Mucosa of rectum (tissue), 2 donors: Measurements from ENCODE around the gene APH1B.

ENCODE experiments used
- H3K27ac ChIP-seq, 2 donors: one replicate each; pipeline ENCODE4 v1.7.0; 2013; ENCODE audit warnings: inconsistent platforms in 2 of 2, low read depth in 2 of 2, low read length in 2 of 2
- H3K27me3 ChIP-seq, 2 donors: one replicate each; pipeline ENCODE4 v1.7.0; 2013; ENCODE audit warnings: low read length in 2 of 2; ENCODE audit not compliant: control insufficient read depth in 2 of 2, insufficient read depth in 2 of 2
- H3K36me3 ChIP-seq, 2 donors: one replicate each; pipeline ENCODE4 v1.7.0; 2013; ENCODE audit warnings: low read length in 2 of 2; ENCODE audit not compliant: control insufficient read depth in 2 of 2, insufficient read depth in 2 of 2
- H3K4me1 ChIP-seq, 2 donors: one replicate each; pipeline ENCODE4 v1.7.0; 2013; ENCODE audit warnings: low read length in 2 of 2, mild to moderate bottlenecking in 1 of 2; ENCODE audit not compliant: control insufficient read depth in 2 of 2, insufficient read depth in 2 of 2
- H3K4me3 ChIP-seq, 2 donors: one replicate each; pipeline ENCODE4 v1.7.0; 2013; ENCODE audit warnings: low read length in 2 of 2
- H3K9ac ChIP-seq, 2 donors: one replicate each; pipeline ENCODE4 v1.7.0; 2013; ENCODE audit warnings: low read length in 2 of 2, low read depth in 1 of 2, mild to moderate bottlenecking in 1 of 2
- H3K9me3 ChIP-seq, 2 donors: one replicate each; pipeline ENCODE4 v1.7.0; 2013; ENCODE audit warnings: low read length in 2 of 2; ENCODE audit not compliant: control insufficient read depth in 2 of 2
- donor health status: healthy.
- donor health status: Normal muscosa, but diverticular disease.

Gene APH1B

DNA sequence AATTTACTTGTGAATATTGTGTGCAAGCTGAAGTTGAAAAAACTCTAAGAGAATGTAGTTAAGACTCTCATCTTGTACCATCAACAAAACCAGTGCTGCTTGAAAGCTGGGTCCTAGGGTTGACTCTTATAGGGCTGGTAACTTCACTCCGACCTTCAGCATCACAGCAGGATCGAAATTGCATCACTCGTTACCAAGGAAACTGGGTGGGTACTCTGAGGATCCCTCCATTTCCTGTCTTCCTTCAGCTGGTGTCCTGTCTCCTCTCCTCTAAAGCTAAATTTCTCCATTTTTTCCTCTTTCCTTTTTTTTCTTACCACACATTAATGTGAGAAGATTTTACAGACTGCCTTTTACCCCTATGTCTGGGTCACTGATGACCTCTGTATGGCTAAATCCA, 3.0 kb upstream of the APH1B start:
- Histone ChIP-seq H3K4me3 (no peak overlapping the region), H3K27me3 (no peaks in the 10 kb centered on the region), H3K9ac (no peak overlapping the region), H3K9me3 (no peaks in the 10 kb centered on the region), H3K4me1 (peaks cover 8 to 9% of the 10 kb centered on the region in 2 donors), H3K27ac (no peak overlapping the region), H3K36me3 (peaks cover 0 to 3% of the 10 kb centered on the region in 2 donors)

- H3K9ac ChIP-seq: peak overlapping the region; percentile 80 to 85
- peak overlapping the region; percentile 62 to 71 for H3K27ac ChIP-seq
- no peaks in the 10 kb centered on the region for H3K27me3 ChIP-seq
Observed at GRCh38 chr15:63276342-63277037, 915 bp upstream of the APH1B start.

GRCh38 chr15:63277893-63278456, 570 bp downstream of the APH1B start:
- Histone ChIP-seq H3K36me3 (no peaks in the 10 kb centered on the region), H3K4me1 (peaks cover 8 to 9% of the 10 kb centered on the region in 2 donors), H3K27me3 (no peaks in the 10 kb centered on the region), H3K9me3 (no peaks in the 10 kb centered on the region), H3K27ac (peak overlapping the region; percentile 66 to 68), H3K4me3 (peak overlapping the region; percentile 67 to 79), H3K9ac (peak overlapping the region; percentile 65 to 83)

More at GRCh38 chr15:63276342-63277037, 915 bp upstream of the APH1B start:
- H3K4me1 ChIP-seq: peaks cover 8 to 9% of the 10 kb centered on the region in 2 donors
- peak overlapping the region; percentile 69 to 86 for H3K4me3 ChIP-seq
- no peaks in the 10 kb centered on the region for H3K9me3 ChIP-seq
- no peaks in the 10 kb centered on the region for H3K36me3 ChIP-seq

DNA sequence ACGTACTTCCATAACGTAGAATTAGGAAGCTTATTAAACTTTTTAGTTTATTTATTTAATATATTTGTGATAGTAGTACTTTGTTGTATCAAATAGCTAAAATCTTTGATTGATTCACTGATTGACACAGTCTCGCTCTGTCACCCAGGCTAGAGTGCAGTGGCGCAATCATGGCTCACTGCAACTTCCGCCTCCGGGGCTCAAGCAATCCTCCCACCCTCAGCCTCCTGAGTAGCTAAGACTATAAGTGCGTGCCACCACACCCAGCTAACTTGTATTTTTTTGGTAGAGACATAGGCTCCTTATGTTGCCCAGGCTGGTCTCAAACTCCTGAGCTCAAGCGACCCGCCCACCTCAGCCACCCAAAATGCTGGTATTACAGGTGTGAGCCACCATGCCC, 5.7 kb downstream of the APH1B start:
- Histone ChIP-seq H3K27ac (no peak overlapping the region), H3K36me3 (no peaks in the 10 kb centered on the region)

DNA sequence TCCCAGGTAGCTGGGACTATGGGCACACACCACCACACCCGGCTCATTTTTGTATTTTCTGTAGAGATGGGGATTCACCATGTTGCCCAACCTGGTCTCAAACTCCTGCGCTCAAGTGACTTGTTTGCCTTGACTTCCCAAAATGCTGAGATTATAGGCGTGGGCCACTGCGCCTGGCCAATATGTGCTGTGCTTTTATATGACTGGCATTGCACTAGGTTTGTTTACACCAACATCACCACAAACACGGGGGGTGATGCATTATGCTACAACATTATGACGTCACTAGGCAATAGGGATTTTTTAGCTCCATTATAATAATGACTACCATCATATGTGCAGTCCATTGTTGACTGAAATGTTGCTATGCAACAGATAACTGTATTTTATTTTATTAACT, 6.9 kb downstream of the APH1B start:
- Histone ChIP-seq H3K27ac (no peak overlapping the region), H3K27me3 (no peaks in the 10 kb centered on the region), H3K9me3 (no peaks in the 10 kb centered on the region), H3K4me1 (no peaks in the 10 kb centered on the region), H3K36me3 (no peaks in the 10 kb centered on the region), H3K9ac (no peak overlapping the region), H3K4me3 (no peak overlapping the region)

More for the DNA sequence above, 5.7 kb downstream of the APH1B start:
- Histone ChIP-seq H3K9me3 (no peaks in the 10 kb centered on the region), H3K4me1 (peaks cover 1 to 3% of the 10 kb centered on the region in 2 donors), H3K4me3 (no peak overlapping the region), H3K9ac (no peak overlapping the region), H3K27me3 (no peaks in the 10 kb centered on the region)

DNA sequence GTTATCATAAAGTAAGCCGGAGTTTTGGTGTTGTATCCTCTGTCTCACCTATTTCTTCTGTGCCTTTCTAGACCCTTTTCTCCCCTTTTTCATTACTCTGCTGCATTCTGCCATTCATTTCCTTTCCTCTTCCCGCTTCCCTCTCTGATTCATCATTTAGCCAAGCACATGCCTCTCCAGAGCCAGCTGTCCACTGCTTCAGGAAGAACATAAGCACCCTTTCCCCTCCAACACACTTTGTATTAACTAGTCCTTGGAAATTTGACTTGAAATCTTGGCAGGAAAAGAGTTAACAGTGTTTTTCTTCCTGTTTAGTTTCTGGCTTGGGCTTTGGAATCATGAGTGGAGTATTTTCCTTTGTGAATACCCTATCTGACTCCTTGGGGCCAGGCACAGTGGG, 9.7 kb downstream of the APH1B start:
- Histone ChIP-seq H3K9ac (no peak overlapping the region), H3K27ac (no peak overlapping the region), H3K9me3 (no peaks in the 10 kb centered on the region), H3K4me1 (no peaks in the 10 kb centered on the region), H3K36me3 (no peaks in the 10 kb centered on the region), H3K4me3 (no peak overlapping the region), H3K27me3 (no peaks in the 10 kb centered on the region)

GRCh38 chr15:63288342-63288741, 10.9 kb downstream of the APH1B start:
- Histone ChIP-seq H3K9ac (no peak overlapping the region), H3K27me3 (no peaks in the 10 kb centered on the region), H3K4me1 (no peaks in the 10 kb centered on the region), H3K4me3 (no peak overlapping the region), H3K27ac (no peak overlapping the region), H3K36me3 (no peaks in the 10 kb centered on the region), H3K9me3 (no peaks in the 10 kb centered on the region)

- Histone ChIP-seq H3K9ac (no peak overlapping the region), H3K4me1 (no peaks in the 10 kb centered on the region), H3K27ac (no peak overlapping the region), H3K4me3 (no peak overlapping the region), H3K27me3 (no peaks in the 10 kb centered on the region), H3K9me3 (no peaks in the 10 kb centered on the region), H3K36me3 (no peaks in the 10 kb centered on the region)
Observed at GRCh38 chr15:63288778-63289378, 11.5 kb downstream of the APH1B start.

DNA sequence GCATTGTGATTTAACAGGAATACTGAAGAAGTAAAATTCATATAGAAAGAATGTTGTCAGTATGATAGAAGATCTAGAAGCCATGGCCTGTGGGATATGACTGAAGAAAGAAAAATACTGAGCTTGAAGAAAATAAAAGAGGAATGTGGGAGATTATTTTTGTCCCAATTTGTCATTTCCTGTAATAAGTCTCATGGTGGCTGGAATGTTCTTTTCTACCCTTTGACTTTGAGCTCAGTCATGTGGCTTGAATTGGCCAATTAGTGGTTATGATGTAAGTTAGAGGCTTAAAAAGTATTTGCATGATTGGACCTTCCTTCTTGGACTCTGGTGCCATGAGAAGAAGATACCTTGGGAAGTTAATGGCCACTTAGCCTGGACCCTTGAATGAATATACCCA, 14.1 kb downstream of the APH1B start:
- H3K9ac ChIP-seq: no peak overlapping the region
- no peak overlapping the region for H3K27ac ChIP-seq
- H3K9me3 ChIP-seq: no peaks in the 10 kb centered on the region
- H3K4me1 ChIP-seq: peaks cover 0 to 7% of the 10 kb centered on the region in 2 donors
- no peak overlapping the region for H3K4me3 ChIP-seq
- H3K27me3 ChIP-seq: no peaks in the 10 kb centered on the region
- H3K36me3 ChIP-seq: no peaks in the 10 kb centered on the region

DNA sequence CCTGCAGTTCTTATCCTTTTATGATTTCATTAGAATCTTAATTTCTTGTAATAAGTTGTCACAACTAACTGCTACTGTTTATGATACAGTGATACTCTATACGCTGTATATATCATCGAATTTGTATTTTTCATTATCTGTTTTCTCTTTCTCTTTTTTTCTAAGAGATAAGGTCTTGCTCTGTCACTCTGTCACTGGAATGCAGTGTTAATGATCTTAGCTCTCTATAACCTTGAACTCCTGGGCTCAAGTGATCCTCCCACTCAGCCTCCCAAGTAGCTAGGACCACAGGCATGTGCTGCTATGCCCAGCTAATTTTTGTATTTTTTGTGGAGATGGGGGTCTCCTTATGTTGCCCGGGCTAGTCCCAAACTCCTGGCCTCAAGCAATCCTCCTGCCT, 14.8 kb downstream of the APH1B start:
- H3K4me1 ChIP-seq: peaks cover 0 to 7% of the 10 kb centered on the region in 2 donors
- no peaks in the 10 kb centered on the region for H3K36me3 ChIP-seq
- no peaks in the 10 kb centered on the region for H3K27me3 ChIP-seq
- H3K9ac ChIP-seq: no peak overlapping the region
- no peaks in the 10 kb centered on the region for H3K9me3 ChIP-seq
- no peak overlapping the region for H3K27ac ChIP-seq
- no peak overlapping the region for H3K4me3 ChIP-seq
